ENCODE measurements around the gene KCNJ5. TPM values are rescaled to one million over a fixed set of nuclear protein-coding genes. Genes with fewer than 3 reads are reported as not detected.

The KCNJ5 gene
- total RNA-seq, 1 experiment from 2014 or later: 0.22 TPM

- TF ChIP-seq, protein P1, sequence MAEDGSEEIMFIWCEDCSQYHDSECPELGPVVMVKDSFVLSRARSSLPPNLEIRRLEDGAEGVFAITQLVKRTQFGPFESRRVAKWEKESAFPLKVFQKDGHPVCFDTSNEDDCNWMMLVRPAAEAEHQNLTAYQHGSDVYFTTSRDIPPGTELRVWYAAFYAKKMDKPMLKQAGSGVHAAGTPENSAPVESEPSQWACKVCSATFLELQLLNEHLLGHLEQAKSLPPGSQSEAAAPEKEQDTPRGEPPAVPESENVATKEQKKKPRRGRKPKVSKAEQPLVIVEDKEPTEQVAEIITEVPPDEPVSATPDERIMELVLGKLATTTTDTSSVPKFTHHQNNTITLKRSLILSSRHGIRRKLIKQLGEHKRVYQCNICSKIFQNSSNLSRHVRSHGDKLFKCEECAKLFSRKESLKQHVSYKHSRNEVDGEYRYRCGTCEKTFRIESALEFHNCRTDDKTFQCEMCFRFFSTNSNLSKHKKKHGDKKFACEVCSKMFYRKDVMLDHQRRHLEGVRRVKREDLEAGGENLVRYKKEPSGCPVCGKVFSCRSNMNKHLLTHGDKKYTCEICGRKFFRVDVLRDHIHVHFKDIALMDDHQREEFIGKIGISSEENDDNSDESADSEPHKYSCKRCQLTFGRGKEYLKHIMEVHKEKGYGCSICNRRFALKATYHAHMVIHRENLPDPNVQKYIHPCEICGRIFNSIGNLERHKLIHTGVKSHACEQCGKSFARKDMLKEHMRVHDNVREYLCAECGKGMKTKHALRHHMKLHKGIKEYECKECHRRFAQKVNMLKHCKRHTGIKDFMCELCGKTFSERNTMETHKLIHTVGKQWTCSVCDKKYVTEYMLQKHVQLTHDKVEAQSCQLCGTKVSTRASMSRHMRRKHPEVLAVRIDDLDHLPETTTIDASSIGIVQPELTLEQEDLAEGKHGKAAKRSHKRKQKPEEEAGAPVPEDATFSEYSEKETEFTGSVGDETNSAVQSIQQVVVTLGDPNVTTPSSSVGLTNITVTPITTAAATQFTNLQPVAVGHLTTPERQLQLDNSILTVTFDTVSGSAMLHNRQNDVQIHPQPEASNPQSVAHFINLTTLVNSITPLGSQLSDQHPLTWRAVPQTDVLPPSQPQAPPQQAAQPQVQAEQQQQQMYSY (CRISPR knock-in tag; IDR thresholded peaks at IDR 0.05): no peak
- no peak for TF ChIP-seq HMGA2 (CRISPR knock-in tag; IDR thresholded peaks at IDR 0.05)
- TF ChIP-seq TEAD1 (CRISPR knock-in tag; IDR thresholded peaks at IDR 0.05): no peak
- no peak for TF ChIP-seq ZBTB43 (CRISPR knock-in tag; IDR thresholded peaks at IDR 0.05)
- no peak for TF ChIP-seq ZNF263 (CRISPR knock-in tag; IDR thresholded peaks at IDR 0.05; ENCODE audit: low read depth)
Measured at GRCh38 chr11:128909438-128910125, 18.4 kb downstream of the KCNJ5 start (continued).

- TF ChIP-seq USF2 (CRISPR knock-in tag; IDR thresholded peaks at IDR 0.05) (no peak), ZNF423 (CRISPR knock-in tag; IDR thresholded peaks at IDR 0.05) (no peak), AFF4 (CRISPR knock-in tag; IDR thresholded peaks at IDR 0.05; ENCODE audit: borderline replicate concordance) (no peak), MXD4 (CRISPR knock-in tag; IDR thresholded peaks at IDR 0.05; ENCODE audit: borderline replicate concordance) (no peak), ATF1 (CRISPR knock-in tag; IDR thresholded peaks at IDR 0.05) (no peak), JAZF1 (CRISPR knock-in tag; IDR thresholded peaks at IDR 0.05) (no peak), ATF6 (CRISPR knock-in tag; IDR thresholded peaks at IDR 0.05) (no peak)
- TF ChIP-seq, protein P2, sequence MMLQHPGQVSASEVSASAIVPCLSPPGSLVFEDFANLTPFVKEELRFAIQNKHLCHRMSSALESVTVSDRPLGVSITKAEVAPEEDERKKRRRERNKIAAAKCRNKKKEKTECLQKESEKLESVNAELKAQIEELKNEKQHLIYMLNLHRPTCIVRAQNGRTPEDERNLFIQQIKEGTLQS (CRISPR knock-in tag; conservative IDR thresholded peaks at IDR 0.05): no peak
- H3K9me3 Mint-ChIP-seq: peaks cover 11% of the 10 kb centered on the region
- H3K36me3 Mint-ChIP-seq: no peaks in the 10 kb centered on the region; the same call in 1 of the 2 replicates
- H3K4me1 Mint-ChIP-seq: peaks cover 2% of the 10 kb centered on the region; the same call in 1 of the 2 replicates
- POLR2A ChIA-PET: no interaction called here
- H3K27ac Mint-ChIP-seq: no peak overlapping the region
- DNase-seq (ENCODE audit: low spot score) (no peak), ATAC-seq (no peak)
- H3K27me3 Mint-ChIP-seq (ENCODE audit: low read depth): peaks cover 63% of the 10 kb centered on the region
- no peak overlapping the region for H3K4me3 Mint-ChIP-seq
- CTCF ChIA-PET: interaction anchor here (1.2 to 10.5 kb wide), 4 partner anchors 10 to 46 kb away, joined by 3 to 245 read pairs (median 4); partner anchors contain the start of gene KCNJ5
Measured at GRCh38 chr11:128910576-128910975, 19.4 kb downstream of the KCNJ5 start.

Measured in WTC11 (cell line).